Esophagus (tissue), 2 donors: ENCODE data around the gene DYSF. TPM values are rescaled to one million over a fixed set of nuclear protein-coding genes. Genes with fewer than 3 reads are reported as not detected.
"Not testable (repeated sequence)": the region's sequence is repeated elsewhere in the genome, so short reads cannot be mapped to it uniquely, and the experiment has no call there.

ENCODE experiments used
- H3K27ac ChIP-seq, 2 donors: one replicate each; pipeline ENCODE4 v1.5.1; 2013; ENCODE audit warnings: low read depth in 2 of 2, mild to moderate bottlenecking in 2 of 2, inconsistent platforms in 1 of 2, low read length in 1 of 2, moderate library complexity in 1 of 2
- H3K27me3 ChIP-seq, 2 donors: one replicate each; pipeline ENCODE4 v1.6.1; 2013; ENCODE audit warnings: low read length in 2 of 2, control low read depth in 1 of 2, mild to moderate bottlenecking in 1 of 2; ENCODE audit not compliant: insufficient read depth in 2 of 2, control insufficient read depth in 1 of 2
- H3K36me3 ChIP-seq, 2 donors: one replicate each; pipeline ENCODE4 v1.6.1; 2013; ENCODE audit warnings: low read length in 1 of 2; ENCODE audit not compliant: control insufficient read depth in 2 of 2, insufficient read depth in 2 of 2
- H3K4me1 ChIP-seq, 2 donors: one replicate each; pipeline ENCODE4 v1.6.1; 2013; ENCODE audit warnings: low read length in 1 of 2; ENCODE audit not compliant: control insufficient read depth in 2 of 2, insufficient read depth in 2 of 2
- H3K4me3 ChIP-seq, 2 donors: one replicate each; pipeline ENCODE4 v1.5.1; 2013; ENCODE audit warnings: low read length in 2 of 2, mild to moderate bottlenecking in 2 of 2, low read depth in 1 of 2, moderate library complexity in 1 of 2
- H3K9me3 ChIP-seq, 2 donors: one replicate each; pipeline ENCODE4 v1.6.1; 2013; ENCODE audit warnings: mild to moderate bottlenecking in 2 of 2, low read depth in 1 of 2, low read length in 1 of 2, moderate library complexity in 1 of 2; ENCODE audit not compliant: control insufficient read depth in 2 of 2, insufficient read depth in 1 of 2
- WGBS, 2 donors: extraction: QIAGEN DNeasy Blood & Tissue Kit; methylation state at CpG; one replicate each; pipeline ENCODE4 v1.1.7; 2013; 5-methylcytosine and 5-hydroxymethylcytosine counted together
- polyA plus RNA-seq, 2 donors: library from polyadenylated mRNA; stranded (reverse); fragments of 200-250 nt; gene quantifications; one replicate each; pipeline ENCODE4 v1.2.3, GENCODE V29; 2013
- donor health status: healthy with polysubstance abuse.
- donor health status: Bipolar disorder and iron deficiency.

DYSF gene
- polyA plus RNA-seq: 1 to 10 TPM; 1.8 to 2.6 TPM

DNA sequence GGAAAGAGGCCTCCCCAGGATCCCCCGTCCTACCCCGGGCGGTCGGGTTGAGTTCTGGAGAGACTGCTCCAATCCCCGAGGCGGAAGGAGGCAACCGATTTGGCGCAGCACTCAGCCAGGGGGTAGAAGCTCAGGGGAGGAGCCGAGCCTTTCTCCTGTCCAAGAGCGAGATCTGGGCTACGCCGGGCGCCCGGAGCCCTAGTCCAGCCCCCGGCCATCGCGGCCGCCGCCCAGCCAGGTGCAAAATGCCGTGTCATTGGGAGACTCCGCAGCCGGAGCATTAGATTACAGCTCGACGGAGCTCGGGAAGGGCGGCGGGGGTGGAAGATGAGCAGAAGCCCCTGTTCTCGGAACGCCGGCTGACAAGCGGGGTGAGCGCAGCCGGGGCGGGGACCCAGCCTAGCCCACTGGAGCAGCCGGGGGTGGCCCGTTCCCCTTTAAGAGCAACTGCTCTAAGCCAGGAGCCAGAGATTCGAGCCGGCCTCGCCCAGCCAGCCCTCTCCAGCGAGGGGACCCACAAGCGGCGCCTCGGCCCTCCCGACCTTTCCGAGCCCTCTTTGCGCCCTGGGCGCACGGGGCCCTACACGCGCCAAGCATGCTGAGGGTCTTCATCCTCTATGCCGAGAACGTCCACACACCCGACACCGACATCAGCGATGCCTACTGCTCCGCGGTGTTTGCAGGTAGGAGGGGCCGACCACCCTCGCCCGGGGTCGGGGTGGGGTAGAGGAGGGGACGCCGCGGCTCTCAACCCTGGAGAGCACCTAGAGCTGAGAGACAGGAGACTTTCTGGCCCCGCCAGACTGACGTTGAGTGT, at the start of gene DYSF:
TSS of gene DYSF (plus strand) at position 158 of the 817 bp plus-strand sequence.
- Histone ChIP-seq H3K27me3 (no peaks in the 10 kb centered on the region), H3K36me3 (no peaks in the 10 kb centered on the region), H3K4me3 (peak within 1 kb of the TSS; percentile 38 to 45), H3K9me3 (no peaks in the 10 kb centered on the region), H3K27ac (peak within 1 kb of the TSS; percentile 5 to 28), H3K4me1 (peaks cover 6 to 7% of the 10 kb centered on the region in 2 donors)
- 1 to 2% methylated on average over 66 of the region's 66 CpGs for WGBS, 2 donors

DNA sequence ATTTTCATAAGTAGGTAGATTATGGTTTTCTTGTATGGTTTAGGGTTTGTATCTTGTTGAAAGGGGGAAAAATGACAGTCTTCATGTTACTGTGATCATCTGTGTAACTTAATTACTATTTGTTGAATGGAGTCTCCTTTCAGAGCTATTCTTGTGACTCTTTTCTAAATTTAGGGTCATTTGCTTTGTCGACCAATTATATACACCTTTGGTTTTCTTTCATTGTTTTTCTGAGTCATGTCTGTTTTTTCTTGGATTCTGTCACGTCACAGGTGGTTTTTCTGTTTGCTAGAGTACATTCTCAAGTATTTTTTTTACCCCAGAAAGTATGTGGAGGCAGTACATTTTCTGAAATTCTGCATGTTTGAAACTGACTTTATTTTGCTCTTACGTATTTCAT, 43.8 kb upstream of the DYSF start:
- Histone ChIP-seq H3K4me3 (no peak overlapping the region), H3K9me3 (no peaks in the 10 kb centered on the region), H3K4me1 (no peaks in the 10 kb centered on the region), H3K27ac (no peak overlapping the region), H3K27me3 (no peaks in the 10 kb centered on the region), H3K36me3 (peaks cover 0 to under 1% of the 10 kb centered on the region in 2 donors)
- WGBS, 2 donors: 89 to 91% methylated on average over 3 of the region's 3 CpGs

DNA sequence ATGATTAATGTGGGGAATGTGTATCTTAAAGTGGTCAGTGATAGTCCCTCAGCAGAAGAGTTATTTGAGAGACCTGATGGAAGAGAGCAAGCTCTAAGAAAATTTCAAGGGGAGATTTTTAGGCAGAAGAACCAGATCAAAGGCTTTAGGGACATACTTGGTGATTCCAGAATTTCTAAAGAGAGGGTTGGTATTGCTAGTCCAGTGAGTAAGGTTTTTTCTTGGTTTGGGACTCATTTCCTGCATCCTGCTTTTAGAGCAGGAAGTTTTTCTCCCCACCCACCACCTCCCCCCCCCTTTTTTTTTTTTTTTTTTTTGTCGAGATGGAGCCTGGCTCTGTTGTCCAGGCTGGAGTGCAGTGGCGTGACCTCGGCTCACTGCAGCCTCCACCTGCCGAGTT, 42.7 kb upstream of the DYSF start:
- no peak overlapping the region for H3K27ac ChIP-seq
- 85 to 93% methylated on average over 4 of the region's 4 CpGs for WGBS, 2 donors

DNA sequence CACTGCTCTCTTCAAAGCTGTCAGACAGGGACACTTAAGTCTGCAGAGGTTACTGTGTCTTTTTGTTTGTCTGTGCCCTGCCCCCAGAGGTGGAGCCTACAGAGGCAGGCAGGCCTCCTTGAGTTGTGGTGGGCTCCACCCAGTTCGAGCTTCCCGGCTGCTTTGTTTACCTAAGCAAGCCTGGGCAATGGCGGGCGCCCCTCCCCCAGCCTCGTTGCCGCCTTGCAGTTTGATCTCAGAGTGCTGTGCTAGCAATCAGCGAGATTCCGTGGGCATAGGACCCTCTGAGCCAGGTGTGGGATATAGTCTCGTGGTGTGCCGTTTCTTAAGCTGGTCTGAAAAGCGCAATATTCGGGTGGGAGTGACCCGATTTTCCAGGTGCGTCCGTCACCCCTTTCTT, 36.5 kb upstream of the DYSF start:
- not testable (repeated sequence) for H3K4me1 ChIP-seq, H3K4me3 ChIP-seq, H3K36me3 ChIP-seq, H3K9me3 ChIP-seq, H3K27me3 ChIP-seq
- WGBS, 2 donors: 3 to 28% methylated on average over 5 to 9 of the region's 15 CpGs
- H3K27ac ChIP-seq: peak overlapping the region in 1 of 2 donors; percentile 42

More for the DNA sequence above, 42.7 kb upstream of the DYSF start:
- H3K27me3 ChIP-seq: no peaks in the 10 kb centered on the region
- H3K9me3 ChIP-seq: no peaks in the 10 kb centered on the region
- no peaks in the 10 kb centered on the region for H3K4me1 ChIP-seq
- H3K4me3 ChIP-seq: no peak overlapping the region
- H3K36me3 ChIP-seq: no peaks in the 10 kb centered on the region

DNA sequence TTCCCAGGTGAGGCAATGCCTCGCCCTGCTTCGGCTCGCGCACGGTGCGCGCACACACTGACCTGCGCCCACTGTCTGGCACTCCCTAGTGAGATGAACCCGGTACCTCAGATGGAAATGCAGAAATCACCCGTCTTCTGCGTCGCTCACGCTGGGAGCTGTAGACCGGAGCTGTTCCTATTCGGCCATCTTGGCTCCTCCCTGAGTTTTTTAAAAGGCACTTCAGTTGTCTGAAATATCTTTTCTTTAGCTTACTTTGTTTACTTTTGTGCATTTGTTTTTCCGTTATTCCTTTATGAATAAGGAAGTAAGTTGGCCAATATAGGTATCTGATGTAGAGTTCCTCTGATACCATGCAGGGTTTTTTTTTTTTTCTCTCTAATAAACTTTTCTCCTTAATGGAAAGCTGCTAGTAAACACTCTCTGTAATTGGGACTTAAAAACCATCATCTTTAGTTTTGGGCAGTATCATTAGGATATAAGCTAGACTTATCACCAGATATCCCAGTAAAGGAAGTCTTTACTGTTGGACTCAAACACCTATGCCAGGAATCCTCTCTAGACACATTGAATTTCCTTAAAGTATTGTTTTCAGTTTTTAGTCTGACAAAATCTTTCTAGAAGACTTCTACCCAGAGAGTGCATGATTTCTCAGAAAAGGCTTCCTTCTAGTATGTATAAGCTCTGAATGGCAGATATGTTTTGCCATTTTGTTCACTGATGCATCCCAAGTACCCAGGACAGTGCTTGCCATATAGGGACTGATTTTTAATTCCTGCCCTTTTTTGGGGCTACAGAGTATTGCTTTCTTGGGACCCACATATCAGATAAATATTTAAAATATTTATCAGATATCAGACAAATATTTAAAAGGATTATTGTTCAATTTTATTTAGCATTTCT, 35.8 kb upstream of the DYSF start:
- 24 to 29% methylated on average over 4 to 7 of the region's 16 CpGs for WGBS, 2 donors
- Histone ChIP-seq H3K4me3 (peak overlapping the region in 1 of 2 donors; percentile 26), H3K27me3 (no peaks in the 10 kb centered on the region), H3K9me3 (no peaks in the 10 kb centered on the region), H3K36me3 (no peaks in the 10 kb centered on the region), H3K4me1 (no peaks in the 10 kb centered on the region), H3K27ac (no peak overlapping the region)

DNA sequence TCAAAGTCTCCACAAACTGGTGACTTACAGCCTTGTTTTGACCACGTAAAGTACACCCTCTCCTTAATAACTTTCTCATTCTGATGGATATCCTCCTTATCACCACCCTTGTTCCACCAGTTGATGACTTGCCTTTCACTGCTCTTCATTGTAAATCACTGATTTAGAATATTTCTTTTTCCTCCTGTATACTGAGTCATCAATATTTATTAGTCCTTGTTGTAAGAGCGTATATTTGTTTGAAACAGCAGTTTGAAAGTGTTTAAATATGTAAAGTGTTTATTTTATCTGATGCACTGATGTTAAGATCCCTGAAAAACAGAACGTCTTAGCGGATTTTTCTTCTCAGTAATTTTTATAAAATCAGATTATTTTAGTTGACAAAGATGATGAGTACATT, 34.2 kb upstream of the DYSF start:
- Histone ChIP-seq H3K4me3 (no peak overlapping the region), H3K27ac (no peak overlapping the region), H3K9me3 (no peaks in the 10 kb centered on the region), H3K4me1 (no peaks in the 10 kb centered on the region), H3K27me3 (no peaks in the 10 kb centered on the region), H3K36me3 (peaks cover 0 to 3% of the 10 kb centered on the region in 2 donors)
- WGBS, 2 donors: 91 to 95% methylated on average over 4 of the region's 4 CpGs

DNA sequence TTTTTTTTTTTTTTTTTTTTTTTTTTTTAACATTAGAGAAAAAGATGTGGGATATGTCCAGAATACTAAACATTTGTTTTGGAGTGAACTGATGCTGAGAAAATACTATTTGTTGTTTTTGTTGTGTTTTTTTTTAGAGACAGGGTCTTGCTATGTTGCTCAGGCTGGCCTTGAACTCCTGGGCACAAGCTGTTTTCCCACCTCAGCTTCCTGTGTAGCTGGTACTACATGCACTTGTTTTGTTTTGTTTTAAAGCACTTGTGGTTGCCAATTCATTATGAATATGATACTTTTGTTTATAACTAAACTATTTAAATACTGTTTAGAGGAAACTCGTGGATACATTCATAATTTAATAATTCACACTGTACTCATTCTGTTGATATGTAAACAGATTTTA, 33.4 kb upstream of the DYSF start:
- Histone ChIP-seq H3K4me3 (no peak overlapping the region), H3K9me3 (no peaks in the 10 kb centered on the region)
- WGBS, 2 donors: 68 to 72% methylated on average over 1 of the region's 1 CpG

DNA sequence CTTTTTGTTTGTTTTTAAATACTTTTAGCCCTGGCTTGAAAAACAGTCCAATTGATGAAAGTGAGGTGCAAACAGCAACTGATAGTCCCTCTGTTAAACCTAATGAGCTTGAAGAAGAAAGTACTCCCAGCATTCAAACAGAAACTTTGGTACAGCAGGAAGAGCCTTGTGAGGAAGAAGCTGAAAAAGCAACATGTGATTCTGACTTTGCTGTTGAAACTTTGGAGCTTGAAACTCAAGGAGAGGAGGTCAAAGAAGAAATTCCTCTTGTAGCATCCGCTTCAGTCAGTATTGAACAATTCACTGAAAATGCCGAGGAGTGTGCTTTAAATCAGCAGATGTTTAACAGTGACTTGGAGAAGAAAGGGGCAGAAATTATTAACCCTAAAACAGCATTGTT, 30.6 kb upstream of the DYSF start:
- Histone ChIP-seq H3K4me1 (no peaks in the 10 kb centered on the region), H3K9me3 (no peaks in the 10 kb centered on the region), H3K27ac (no peak overlapping the region), H3K4me3 (no peak overlapping the region), H3K36me3 (peaks cover 1 to 3% of the 10 kb centered on the region in 2 donors), H3K27me3 (no peaks in the 10 kb centered on the region)
- WGBS, 2 donors: 84 to 90% methylated on average over 2 of the region's 2 CpGs

More for the DNA sequence above, 33.4 kb upstream of the DYSF start:
- Histone ChIP-seq H3K4me1 (no peaks in the 10 kb centered on the region), H3K36me3 (peaks cover 0 to 3% of the 10 kb centered on the region in 2 donors), H3K27ac (no peak overlapping the region), H3K27me3 (no peaks in the 10 kb centered on the region)

DNA sequence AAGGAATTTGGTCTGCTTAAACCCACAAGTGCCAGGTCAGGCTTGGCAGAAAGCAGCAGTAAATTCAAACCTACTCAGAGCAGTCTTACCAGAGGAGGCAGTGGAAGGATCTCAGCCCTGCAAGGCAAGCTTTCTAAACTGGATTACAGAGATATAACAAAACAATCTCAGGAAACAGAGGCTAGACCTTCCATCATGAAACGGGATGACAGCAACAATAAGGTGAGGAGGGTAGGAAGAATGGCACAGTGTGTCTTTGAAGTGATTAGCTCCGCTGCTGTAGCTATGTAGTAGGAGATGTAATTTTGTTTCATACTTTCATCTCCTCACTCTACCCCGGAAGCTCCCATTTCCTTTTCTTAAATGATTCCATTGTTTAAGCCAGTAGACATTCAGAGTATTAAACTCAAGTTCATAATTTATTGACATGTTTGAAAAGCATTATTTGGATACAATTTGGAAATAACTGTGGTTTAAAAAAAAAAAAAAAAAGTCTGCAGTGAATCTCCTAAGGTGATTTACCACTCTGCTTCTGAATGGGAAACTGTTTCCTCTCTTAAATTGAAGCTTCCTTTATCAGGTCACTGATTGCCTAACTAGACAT, 29.4 kb upstream of the DYSF start:
- WGBS, 2 donors: 79 to 83% methylated on average over 3 of the region's 3 CpGs
- H3K27ac ChIP-seq: peak overlapping the region in 1 of 2 donors; percentile 13
- no peaks in the 10 kb centered on the region for H3K9me3 ChIP-seq
- no peaks in the 10 kb centered on the region for H3K4me1 ChIP-seq
- no peaks in the 10 kb centered on the region for H3K27me3 ChIP-seq
- peaks cover 3 to 6% of the 10 kb centered on the region in 2 donors for H3K36me3 ChIP-seq
- no peak overlapping the region for H3K4me3 ChIP-seq
